Measurements from ENCODE around the gene UNC119. TPM values are rescaled to one million over a fixed set of nuclear protein-coding genes. Genes with fewer than 3 reads are reported as not detected.

Gene UNC119
- polyA plus RNA-seq, 1 donor from 2014 or later = 218 TPM

GRCh38 chr17:28550858-28551257 lies 1.6 kb downstream of the UNC119 start:
- H3K27me3 ChIP-seq (ENCODE audit: insufficient read depth, low read depth, low read length) = no peaks in the 10 kb centered on the region
- H3K9me3 ChIP-seq (ENCODE audit: low read length) = no peaks in the 10 kb centered on the region
- peaks cover 8% of the 10 kb centered on the region for H3K79me2 ChIP-seq (replicated peaks; ENCODE audit: insufficient read depth, low read length)
- peak overlapping the region; percentile 74 for H3K4me2 ChIP-seq (ENCODE audit: low read length)
- no peaks in the 10 kb centered on the region for H4K20me1 ChIP-seq (ENCODE audit: insufficient read depth)
- no peaks in the 10 kb centered on the region for H3F3A ChIP-seq (ENCODE audit: insufficient read depth, low read length, poor library complexity, severe bottlenecking)
- peak overlapping the region; percentile 96 for H3K4me3 ChIP-seq (ENCODE audit: low read length)
- H3K36me3 ChIP-seq (ENCODE audit: insufficient read depth, low read length) = no peaks in the 10 kb centered on the region
- H2AFZ ChIP-seq (ENCODE audit: low read depth, low read length) = no peak overlapping the region
- no peak overlapping the region for H3K27ac ChIP-seq (ENCODE audit: low read length)
- H3K9ac ChIP-seq (ENCODE audit: low read length) = peak overlapping the region; percentile 90
- H3K9me2 ChIP-seq (ENCODE audit: insufficient read depth, low read length) = no peaks in the 10 kb centered on the region
- TF ChIP-seq TAF1 (IDR thresholded peaks at IDR 0.05; ENCODE audit: low read depth) (no peak), REST (IDR thresholded peaks at IDR 0.05; ENCODE audit: borderline replicate concordance) (no peak), EZH2 (IDR thresholded peaks at IDR 0.05; ENCODE audit: borderline replicate concordance, insufficient read depth, low read length, poor library complexity, severe bottlenecking) (no peak), CTCF (IDR thresholded peaks at IDR 0.05; ENCODE audit: poor library complexity, severe bottlenecking) (no peak), POLR2AphosphoS5 (IDR thresholded peaks at IDR 0.05) (no peak), RAD21 (conservative IDR thresholded peaks at IDR 0.05) (no peak), SMC3 (conservative IDR thresholded peaks at IDR 0.05; ENCODE audit: poor library complexity) (no peak), MXI1 (conservative IDR thresholded peaks at IDR 0.05; ENCODE audit: poor library complexity, severe bottlenecking) (no peak), EP300 (conservative IDR thresholded peaks at IDR 0.05; ENCODE audit: poor library complexity, severe bottlenecking) (no peak)

- Histone ChIP-seq H3K9ac (ENCODE audit: low read length) (no peak overlapping the region), H3K4me2 (ENCODE audit: low read length) (no peak overlapping the region), H3K4me3 (ENCODE audit: low read length) (no peak overlapping the region), H3K9me2 (ENCODE audit: insufficient read depth, low read length) (no peaks in the 10 kb centered on the region), H3F3A (ENCODE audit: insufficient read depth, low read length, poor library complexity, severe bottlenecking) (no peaks in the 10 kb centered on the region), H3K27ac (ENCODE audit: low read length) (no peak overlapping the region), H3K36me3 (ENCODE audit: insufficient read depth, low read length) (no peaks in the 10 kb centered on the region), H4K20me1 (ENCODE audit: insufficient read depth) (no peaks in the 10 kb centered on the region), H3K9me3 (ENCODE audit: low read length) (no peaks in the 10 kb centered on the region), H3K79me2 (replicated peaks; ENCODE audit: insufficient read depth, low read length) (peaks cover 8% of the 10 kb centered on the region), H2AFZ (ENCODE audit: low read depth, low read length) (no peak overlapping the region), H3K27me3 (ENCODE audit: insufficient read depth, low read depth, low read length) (no peaks in the 10 kb centered on the region)
- TF ChIP-seq MXI1 (conservative IDR thresholded peaks at IDR 0.05; ENCODE audit: poor library complexity, severe bottlenecking) (no peak), TAF1 (IDR thresholded peaks at IDR 0.05; ENCODE audit: low read depth) (no peak)
These were observed 2.9 kb downstream of the UNC119 start for GRCh38 chr17:28549236-28550132.

Data from neural cell (in vitro differentiated cells).